B cell (primary cell): ENCODE measurements around the gene NPFF. TPM values are rescaled to one million over a fixed set of nuclear protein-coding genes. Genes with fewer than 3 reads are reported as not detected.

Experiments
- ATAC-seq: fragments of 200-7000 bp; cut with Tn5 transposase; one replicate; pipeline ENCODE4 v1.10.0; 2021; ENCODE audit warnings: low read depth, mild to moderate bottlenecking, moderate number of reproducible peaks, moderate library complexity
- CTCF ChIA-PET: fragments of 350-600 bp; sonication (Branson Sonifier 250); formaldehyde crosslinking; loops from one replicate; lab custom pipeline; 2021; ENCODE audit warnings: antibody characterized with exemption, inconsistent platforms; lab: Charles Lee
- POLR2A ChIA-PET: fragments of 350-600 bp; sonication (Branson Sonifier 250); formaldehyde crosslinking; loops from one replicate; lab custom pipeline; 2021; ENCODE audit warnings: antibody characterized with exemption; lab: Charles Lee
- DNase-seq: peaks from one replicate; pipeline ENCODE4 v3.0.0; 2013
- H2AFZ ChIP-seq: 2 replicates; pipeline ENCODE4 v1.6.1; 2012; ENCODE audit warnings: mild to moderate bottlenecking, low read depth, low read length; ENCODE audit not compliant: insufficient read depth, poor library complexity, severe bottlenecking
- H3K27ac ChIP-seq, 2 donors: 1 replicate in 1 of 2; 2 replicates in 1 of 2; pipeline ENCODE4 v1.5.1; 2012 to 2013; ENCODE audit warnings: low read length in 2 of 2, mild to moderate bottlenecking in 2 of 2, moderate library complexity in 1 of 2
- H3K27me3 ChIP-seq, 4 experiments: fragments of 200-600 bp in 1 of 4; sonication (generic) in 1 of 4; replicated peaks in 1 of 4; 1 replicate in 2 of 4; 2 replicates in 2 of 4; pipeline versions ENCODE4 v1.6.1 to v1.7.0; 2013 to 2016; ENCODE audit warnings: low read length in 3 of 4, mild to moderate bottlenecking in 2 of 4, mixed read lengths in 1 of 4, moderate library complexity in 1 of 4; ENCODE audit not compliant: insufficient read depth in 4 of 4, control insufficient read depth in 3 of 4; ENCODE audit errors: control extremely low read depth in 1 of 4
- H3K36me3 ChIP-seq, 2 experiments: replicated peaks in 1 of 2; 1 replicate in 1 of 2; 2 replicates in 1 of 2; pipeline versions ENCODE4 v1.6.1 to v1.7.1; 2013; ENCODE audit warnings: low read length in 1 of 2; ENCODE audit not compliant: insufficient read depth in 2 of 2, control insufficient read depth in 1 of 2; ENCODE audit errors: control extremely low read depth in 1 of 2, extremely low read depth in 1 of 2
- H3K4me1 ChIP-seq, 2 donors: fragments of 200-600 bp in 1 of 2; sonication (generic) in 1 of 2; 1 replicate in 1 of 2; 2 replicates in 1 of 2; pipeline versions ENCODE4 v1.5.1 to v1.6.1; 2013 to 2017; ENCODE audit warnings: low read length in 2 of 2; ENCODE audit not compliant: control insufficient read depth in 2 of 2, insufficient read depth in 2 of 2
- H3K4me2 ChIP-seq: replicated peaks from 2 replicates; pipeline ENCODE3; 2012; ENCODE audit warnings: mild to moderate bottlenecking, low read depth, low read length; ENCODE audit not compliant: poor library complexity, severe bottlenecking
- H3K4me3 ChIP-seq, 5 experiments: fragments of 200-600 bp in 1 of 5; sonication (generic) in 1 of 5; 1 replicate in 3 of 5; 2 replicates in 2 of 5; pipeline versions ENCODE4 v1.5.1 to v1.7.0; 2011 to 2016; ENCODE audit warnings: low read length in 4 of 5, mild to moderate bottlenecking in 4 of 5, low read depth in 2 of 5, control low read depth in 1 of 5, moderate library complexity in 1 of 5; ENCODE audit not compliant: insufficient read depth in 1 of 5; ENCODE audit errors: control extremely low read depth in 1 of 5, extremely low read depth in 1 of 5
- H3K79me2 ChIP-seq: fragments of 200-600 bp; sonication (generic); one replicate; pipeline ENCODE4 v1.6.0; 2016; ENCODE audit warnings: low read length; ENCODE audit not compliant: control insufficient read depth, insufficient read depth
- H3K9ac ChIP-seq: fragments of 200-600 bp; sonication (generic); 2 replicates; pipeline ENCODE4 v1.6.1; 2017; ENCODE audit warnings: mild to moderate bottlenecking, low read length, moderate library complexity
- H3K9me3 ChIP-seq, 3 donors: one replicate each; pipeline versions ENCODE4 v1.6.1 to v1.7.1; 2013; ENCODE audit warnings: low read length in 2 of 3; ENCODE audit not compliant: control insufficient read depth in 2 of 3, insufficient read depth in 1 of 3; ENCODE audit errors: control extremely low read depth in 1 of 3
- H4K20me1 ChIP-seq: 2 replicates; pipeline ENCODE4 v1.6.0; 2012; ENCODE audit warnings: mild to moderate bottlenecking, low read length; ENCODE audit not compliant: insufficient read depth, control insufficient read depth, poor library complexity, severe bottlenecking
- H3K27ac Mint-ChIP-seq: one replicate; pipeline ENCODE4 v1.8.0; 2021; ENCODE audit warnings: mixed read lengths
- H3K27me3 Mint-ChIP-seq: one replicate; pipeline ENCODE4 v1.8.0; 2021; ENCODE audit warnings: mixed read lengths
- H3K4me1 Mint-ChIP-seq: one replicate; pipeline ENCODE4 v1.8.0; 2021; ENCODE audit warnings: mixed read lengths
- H3K4me3 Mint-ChIP-seq: one replicate; pipeline ENCODE4 v1.8.0; 2021; ENCODE audit warnings: mixed read lengths
- H3K9me3 Mint-ChIP-seq: one replicate; pipeline ENCODE4 v1.8.0; 2022; ENCODE audit warnings: mixed read lengths; ENCODE audit not compliant: insufficient read depth
- CTCF ChIP-seq: fragments of 200-600 bp; IDR thresholded peaks from one replicate; pipeline ENCODE4 v1.8.0; 2022; ENCODE audit warnings: antibody characterized with exemption, mild to moderate bottlenecking
- EZH2 ChIP-seq: IDR thresholded peaks from 2 replicates; pipeline ENCODE4 v1.6.1; 2012; ENCODE audit warnings: borderline replicate concordance, low read depth, mild to moderate bottlenecking, moderate library complexity, low read length; ENCODE audit not compliant: insufficient read depth, poor library complexity, severe bottlenecking
- WGBS: methylation state at CpG from one replicate; pipeline ENCODE4 v1.1.5; 2013; ENCODE audit warnings: missing lambda C conversion rate; ENCODE audit not compliant: insufficient coverage; 5-methylcytosine and 5-hydroxymethylcytosine counted together
- intact Hi-C: fragments of 100-400 bp; cut with micrococcal nuclease; formaldehyde crosslinking; loops from one replicate; pipeline ENCODE4 v1.10.0; 2022
- polyA plus RNA-seq: library from polyadenylated mRNA; depleted of rRNA; stranded (reverse); fragments of >200 nt; gene quantifications from 2 replicates; pipeline ENCODE4 v1.2.3, GENCODE V29; 2012
- total RNA-seq, 2 donors: library from RNA; stranded (reverse); fragments of 120-200 nt in 1 of 2; gene quantifications; 1 replicate in 1 of 2; 2 replicates in 1 of 2; pipeline versions ENCODE4 v1.2.3 to v1.2.4, GENCODE V29; 2013 to 2022

Gene NPFF
- total and polyA plus RNA-seq, 2 donors (not counting 1 experiment from before 2014, with no cell fraction given), result 0.34 TPM; not detected in 1

- TF ChIP-seq EZH2 (no peak), CTCF (no peak)
- Mint-ChIP-seq H3K4me1 (peaks cover 39% of the 10 kb centered on the region), H3K4me3 (peak overlapping the region; percentile 92), H3K27ac (peak overlapping the region; percentile 56), H3K27me3 (no peaks in the 10 kb centered on the region), H3K9me3 (no peaks in the 10 kb centered on the region)
- ChIA-PET POLR2A (interaction anchor here (0.5 kb wide), 1 partner anchor 45 kb away, joined by 5 read pairs; no protein-coding TSS in a partner anchor), CTCF (interaction anchor here (3.5 kb wide), 1 partner anchor 11 kb away, joined by 27 read pairs; no protein-coding TSS in a partner anchor)
- no peaks in the 10 kb centered on the region for H3K27me3 ChIP-seq
- H3K27ac ChIP-seq, result no peak overlapping the region
- H4K20me1 ChIP-seq, result no peaks in the 10 kb centered on the region
- 93% methylated on average over 2 of the region's 2 CpGs for WGBS
- no peak overlapping the region for H3K4me2 ChIP-seq
- H2AFZ ChIP-seq, result no peak overlapping the region
- H3K79me2 ChIP-seq, result peaks cover 12% of the 10 kb centered on the region
- no peak for ATAC-seq
- H3K9ac ChIP-seq, result no peak overlapping the region
- peaks cover 0 to 2% of the 10 kb centered on the region in 2 experiments for H3K36me3 ChIP-seq
- intact Hi-C loops, result no loop called here
- peaks cover 0 to 6% (median 0%) of the 10 kb centered on the region in 3 donors for H3K9me3 ChIP-seq
- no peak for DNase-seq
- H3K4me1 ChIP-seq, result peaks cover 31 to 39% of the 10 kb centered on the region in 2 donors
- H3K4me3 ChIP-seq, result no peak overlapping the region
Observed at GRCh38 chr12:53498235-53498630, 9.1 kb downstream of the NPFF start.

GRCh38 chr12:53497461-53497860, 9.8 kb downstream of the NPFF start:
- H3K4me3 Mint-ChIP-seq, result peak overlapping the region; percentile 92
- DNase-seq, result no peak
- Histone ChIP-seq H4K20me1 (no peaks in the 10 kb centered on the region), H3K36me3 (no peaks in the 10 kb centered on the region), H3K9me3 (peaks cover 0 to 6% (median 0%) of the 10 kb centered on the region in 3 donors), H3K27me3 (no peaks in the 10 kb centered on the region), H3K9ac (no peak overlapping the region), H3K4me1 (peaks cover 34 to 44% of the 10 kb centered on the region in 2 donors), H3K27ac (no peak overlapping the region), H3K4me2 (no peak overlapping the region), H3K79me2 (peaks cover 10% of the 10 kb centered on the region), H3K4me3 (no peak overlapping the region), H2AFZ (no peak overlapping the region)
- intact Hi-C loops, result no loop called here
- H3K9me3 Mint-ChIP-seq, result no peaks in the 10 kb centered on the region
- ATAC-seq, result no peak
- H3K4me1 Mint-ChIP-seq, result peaks cover 43% of the 10 kb centered on the region
- ChIA-PET POLR2A (interaction anchor here (0.5 kb wide), 1 partner anchor 45 kb away, joined by 5 read pairs; no protein-coding TSS in a partner anchor), CTCF (interaction anchor here (0.5 to 2.0 kb wide), 2 partner anchors 11 to 174 kb away, joined by 3 to 6 read pairs; no protein-coding TSS in a partner anchor)
- peak overlapping the region; percentile 61 for H3K27ac Mint-ChIP-seq
- no peaks in the 10 kb centered on the region for H3K27me3 Mint-ChIP-seq
- TF ChIP-seq CTCF (no peak), EZH2 (no peak)
- 100% methylated on average over 1 of the region's 3 CpGs for WGBS
